ENCODE data around the gene LEKR1. TPM values are rescaled to one million over a fixed set of nuclear protein-coding genes. Genes with fewer than 3 reads are reported as not detected.

The LEKR1 gene
- total and polyA plus RNA-seq, 9 of the 15 experiments (the other 6 are each of a cell fraction or from before 2014, with no cell fraction given): 0.76 to 1.8 (median 1.2) TPM

DNA sequence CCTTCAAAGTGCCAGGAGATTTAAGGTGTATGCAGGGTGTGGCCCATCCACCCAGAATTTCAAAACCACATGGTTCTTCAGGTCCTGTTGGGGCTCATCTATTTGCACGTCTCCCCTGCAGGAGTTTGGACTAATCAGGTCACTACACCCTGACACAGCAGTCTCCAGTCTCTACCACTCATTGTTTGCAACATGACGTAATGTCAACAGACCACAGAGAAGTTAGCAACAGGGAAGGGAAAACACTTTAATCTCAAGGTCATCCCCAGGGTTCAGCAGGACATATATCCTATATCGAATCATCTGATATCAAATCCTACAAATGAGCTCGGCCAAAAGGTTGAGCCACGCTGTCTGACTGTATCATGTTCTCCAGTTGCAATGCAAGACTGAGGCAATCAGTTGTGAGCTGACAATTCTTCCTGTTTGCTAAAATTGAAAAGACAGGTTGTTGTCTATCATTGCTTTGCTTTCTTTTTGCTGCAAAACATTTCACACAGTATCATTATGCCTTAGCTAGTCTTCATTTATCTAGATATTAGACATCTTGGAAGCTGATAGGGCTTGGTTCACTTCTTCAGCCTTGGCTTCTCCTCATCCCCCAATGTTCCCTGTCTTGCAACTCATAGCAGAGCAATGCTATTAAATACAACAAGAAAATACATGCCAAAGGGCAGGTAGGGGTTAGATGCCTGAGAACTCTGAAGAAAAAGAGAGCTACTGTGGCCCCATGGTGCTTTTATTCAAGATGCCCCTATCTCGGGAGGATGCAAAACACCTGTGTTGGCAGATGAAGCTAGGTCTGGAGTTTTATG, 13.4 kb upstream of the LEKR1 start (continued):
- TF ChIP-seq MEF2D (tag; conservative IDR thresholded peaks at IDR 0.05; ENCODE audit: low read depth): no peak
- TF ChIP-seq, protein P1, sequence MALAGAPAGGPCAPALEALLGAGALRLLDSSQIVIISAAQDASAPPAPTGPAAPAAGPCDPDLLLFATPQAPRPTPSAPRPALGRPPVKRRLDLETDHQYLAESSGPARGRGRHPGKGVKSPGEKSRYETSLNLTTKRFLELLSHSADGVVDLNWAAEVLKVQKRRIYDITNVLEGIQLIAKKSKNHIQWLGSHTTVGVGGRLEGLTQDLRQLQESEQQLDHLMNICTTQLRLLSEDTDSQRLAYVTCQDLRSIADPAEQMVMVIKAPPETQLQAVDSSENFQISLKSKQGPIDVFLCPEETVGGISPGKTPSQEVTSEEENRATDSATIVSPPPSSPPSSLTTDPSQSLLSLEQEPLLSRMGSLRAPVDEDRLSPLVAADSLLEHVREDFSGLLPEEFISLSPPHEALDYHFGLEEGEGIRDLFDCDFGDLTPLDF (CRISPR knock-in tag; IDR thresholded peaks at IDR 0.05): no peak
- TF ChIP-seq ETS1 (conservative IDR thresholded peaks at IDR 0.05; ENCODE audit: control insufficient read depth, low read depth, low read length): no peak
- TF ChIP-seq NCOA4 (IDR thresholded peaks at IDR 0.05; ENCODE audit: partially characterized antibody): no peak
- peak; percentile 26; the same call in 1 of the 2 replicates for TF ChIP-seq MYBL2 (IDR thresholded peaks at IDR 0.05; ENCODE audit: low read depth)
- no peak for TF ChIP-seq MYBL2 (CRISPR knock-in tag; IDR thresholded peaks at IDR 0.05; ENCODE audit: borderline replicate concordance)
- TF ChIP-seq CBX5 (IDR thresholded peaks at IDR 0.05; ENCODE audit: borderline replicate concordance, low read depth): no peak
- TF ChIP-seq ZNF696 (CRISPR knock-in tag; conservative IDR thresholded peaks at IDR 0.05): no peak
- TF ChIP-seq ZNF316 (IDR thresholded peaks at IDR 0.05): peak; percentile 89
- TF ChIP-seq STAG1 (CRISPR knock-in tag; IDR thresholded peaks at IDR 0.05; ENCODE audit: borderline replicate concordance): no peak
- TF ChIP-seq GATAD2B (IDR thresholded peaks at IDR 0.05; ENCODE audit: borderline replicate concordance): no peak; the same call in 1 of the 2 replicates
- TF ChIP-seq ZFPM2 (CRISPR knock-in tag; IDR thresholded peaks at IDR 0.05): no peak
- no peak for TF ChIP-seq SREBF2 (CRISPR knock-in tag; IDR thresholded peaks at IDR 0.05)
- TF ChIP-seq ZNF75A (CRISPR knock-in tag; IDR thresholded peaks at IDR 0.05): no peak
- peak; percentile 68 for TF ChIP-seq MTA1 (IDR thresholded peaks at IDR 0.05; ENCODE audit: borderline replicate concordance)
- peak; percentile 86 for TF ChIP-seq CREM (IDR thresholded peaks at IDR 0.05; ENCODE audit: low read depth)
- peak; percentile 61; the same call in 1 of the 2 replicates for TF ChIP-seq EHMT2 (IDR thresholded peaks at IDR 0.05)
- peak; percentile 92 for TF ChIP-seq DPF2 (IDR thresholded peaks at IDR 0.05)
- TF ChIP-seq FIP1L1 (IDR thresholded peaks at IDR 0.05; ENCODE audit: low read depth, low read length, poor library complexity, severe bottlenecking): no peak
- TF ChIP-seq POLR3A (IDR thresholded peaks at IDR 0.05; ENCODE audit: borderline replicate concordance, extremely low read depth, insufficient read depth, insufficient read length): no peak
- TF ChIP-seq ZNF408 (CRISPR knock-in tag; IDR thresholded peaks at IDR 0.05; ENCODE audit: low read depth): no peak
- TF ChIP-seq POLR2AphosphoS5 (IDR thresholded peaks at IDR 0.05; ENCODE audit: control insufficient read depth, insufficient read depth, low read depth, low read length): no peak
- TF ChIP-seq ZNF695 (CRISPR knock-in tag; IDR thresholded peaks at IDR 0.05): no peak
- TF ChIP-seq ZNF24 (IDR thresholded peaks at IDR 0.05): no peak
- TF ChIP-seq ZBTB33 (CRISPR knock-in tag; IDR thresholded peaks at IDR 0.05): no peak
- TF ChIP-seq RAD21 (CRISPR knock-in tag; conservative IDR thresholded peaks at IDR 0.05 in 1 of 2, IDR thresholded peaks at IDR 0.05 in 1 of 2): 0 out of 4 replicates have a peak, but pooled peaks of 1 of the 2 experiments have one; percentile 14

Measured in K562 (cell line).